AG08395 (cell line): Measurements from ENCODE around the gene LYRM4.
"Not testable (repeated sequence)": the region's sequence is repeated elsewhere in the genome, so short reads cannot be mapped to it uniquely, and the experiment has no call there.

Experiments used
- DNase-seq: peaks from one replicate; pipeline ENCODE4 v3.0.0; 2012; ENCODE audit warnings: mixed read lengths, low spot score

LYRM4 gene

DNA sequence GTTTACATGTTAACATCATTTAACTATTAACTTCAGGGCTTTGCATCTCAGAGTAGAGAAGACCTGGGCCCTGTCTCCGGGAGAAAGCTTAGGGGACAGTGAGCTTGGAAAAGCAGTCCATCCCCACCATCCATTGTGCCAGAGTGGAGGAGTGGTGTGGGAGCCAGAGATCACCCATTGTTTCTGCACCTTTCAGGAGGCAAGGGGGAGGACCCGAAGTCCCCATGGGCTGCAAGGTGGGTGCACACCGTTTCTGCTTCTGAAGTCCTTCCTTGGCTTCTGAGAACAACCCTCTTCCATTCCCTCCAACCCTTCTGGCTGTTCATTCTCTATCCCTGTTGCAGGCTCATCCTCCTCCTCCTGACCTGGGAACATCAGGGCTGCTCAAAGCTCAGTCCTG, 179.6 kb downstream of the LYRM4 start:
- DNase-seq = no peak

DNA sequence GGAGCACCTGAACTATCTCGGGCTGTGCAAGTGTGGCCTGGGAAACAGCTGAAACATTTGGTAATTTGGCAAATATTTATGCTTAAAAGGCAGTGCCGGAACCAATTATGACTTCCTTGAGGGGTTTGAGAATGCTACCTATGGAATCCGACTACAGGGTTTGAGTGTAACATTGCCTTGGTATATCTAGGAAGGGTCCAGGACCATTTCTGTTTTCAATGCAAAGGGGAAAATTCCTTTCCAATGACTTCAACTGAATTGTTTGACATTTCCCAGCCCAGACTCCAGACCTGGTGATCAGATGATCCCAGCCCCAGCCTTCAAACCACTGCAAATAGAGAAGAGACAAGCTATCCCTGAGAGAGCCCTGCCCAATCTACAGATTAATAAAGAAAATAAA, 180.2 kb downstream of the LYRM4 start:
- DNase-seq = no peak

DNA sequence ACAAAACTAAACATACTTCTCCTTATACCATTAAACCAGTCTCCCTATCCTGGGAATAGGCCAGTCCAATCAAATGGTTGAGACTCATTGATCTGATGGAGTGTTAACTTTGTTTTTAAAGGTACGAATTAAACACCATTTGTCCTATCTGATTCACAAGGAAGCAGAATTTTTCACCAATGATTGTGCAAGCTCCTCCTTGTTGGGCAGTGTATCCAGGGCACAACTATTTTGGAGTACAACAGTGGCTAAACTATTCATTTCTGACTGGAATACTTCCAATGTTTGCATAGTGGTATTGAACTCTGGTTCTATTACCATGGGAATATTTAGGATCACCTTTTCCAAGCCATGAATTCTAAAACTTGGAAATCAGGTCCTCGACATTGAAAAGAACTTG, 181.1 kb downstream of the LYRM4 start:
- no peak for DNase-seq

DNA sequence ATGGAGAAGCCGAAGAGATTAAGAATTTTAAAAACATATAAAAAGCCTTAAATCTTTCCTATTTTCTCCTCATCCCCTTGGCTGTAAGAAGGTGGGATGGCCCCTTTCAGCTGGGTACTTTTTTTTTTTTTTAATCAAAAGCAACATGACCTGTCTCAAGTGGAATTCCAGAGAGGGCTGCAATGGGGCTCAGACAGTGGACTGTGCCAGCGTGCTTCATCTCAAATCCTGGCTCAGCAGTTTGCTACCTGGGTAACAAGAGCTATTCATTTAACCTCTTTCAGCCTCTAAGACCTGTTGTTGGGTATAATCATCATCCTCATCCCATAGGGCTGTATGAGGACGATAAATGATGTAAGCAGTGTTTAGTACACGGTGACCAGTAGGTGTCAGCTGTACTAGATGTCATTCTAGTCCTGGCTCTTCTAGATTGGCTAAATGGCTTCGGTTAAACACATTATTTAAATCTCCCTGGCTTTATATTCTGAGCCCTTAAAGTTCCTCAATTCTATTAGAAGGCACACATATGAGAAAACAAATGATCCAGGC, 182.6 kb downstream of the LYRM4 start:
- DNase-seq = no peak

DNA sequence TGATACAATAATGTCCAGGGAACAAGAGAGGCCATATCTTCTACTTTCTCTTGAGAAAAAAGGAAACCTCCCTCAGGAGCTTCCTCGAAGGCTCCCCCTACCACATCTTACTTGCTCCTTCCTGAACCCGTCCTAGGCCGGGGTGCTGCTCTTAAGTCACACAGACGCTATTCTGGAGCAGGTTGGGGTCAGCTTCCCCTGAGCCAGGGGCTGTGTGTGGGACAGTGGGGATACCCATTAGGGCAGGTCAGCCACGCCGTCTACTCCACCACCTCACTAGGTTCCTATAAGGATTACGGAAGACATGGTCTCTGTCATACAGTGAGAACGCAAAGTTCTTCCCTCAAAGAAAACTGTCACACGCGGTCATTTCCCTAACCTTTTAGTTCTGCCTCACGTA, 183.8 kb downstream of the LYRM4 start:
- no peak for DNase-seq

DNA sequence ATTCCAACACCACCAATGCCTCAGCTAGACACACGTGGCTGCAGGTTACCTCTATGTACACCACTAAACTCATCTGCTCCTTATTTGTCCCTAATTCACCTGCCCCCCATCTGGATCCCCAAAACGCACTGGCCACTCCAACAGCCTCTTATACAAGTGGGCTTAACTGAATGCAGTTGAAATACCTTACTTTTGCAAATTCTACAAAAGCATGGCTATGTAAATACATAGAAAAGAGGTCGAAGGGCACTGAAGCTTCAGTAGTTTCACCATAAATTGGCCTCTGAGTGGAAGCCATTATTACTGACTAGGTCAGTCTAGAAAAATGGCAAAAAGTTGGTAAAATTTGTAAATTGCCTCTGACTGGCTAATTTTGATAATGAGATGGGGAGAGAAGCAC, 186.8 kb downstream of the LYRM4 start:
- DNase-seq = no peak

DNA sequence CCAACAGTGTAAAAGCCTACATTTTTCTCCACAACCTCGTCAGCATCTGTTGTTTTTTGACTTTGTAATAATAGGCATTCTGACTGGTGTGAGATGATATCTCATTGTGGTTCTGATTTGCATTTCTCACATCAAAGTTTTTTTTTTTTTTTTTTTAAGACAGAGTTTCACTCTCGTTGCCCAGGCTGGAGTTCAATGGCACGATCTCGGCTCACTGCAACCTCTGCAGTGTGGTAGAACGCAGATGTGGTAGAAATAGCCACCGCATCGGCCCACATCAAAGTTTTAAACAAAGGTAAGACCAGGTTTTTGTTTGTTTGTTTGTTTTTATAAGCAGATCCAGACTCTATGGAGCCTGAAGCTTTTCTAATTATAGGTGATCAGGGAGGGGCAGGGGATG, 188.3 kb downstream of the LYRM4 start:
- no peak for DNase-seq

DNA sequence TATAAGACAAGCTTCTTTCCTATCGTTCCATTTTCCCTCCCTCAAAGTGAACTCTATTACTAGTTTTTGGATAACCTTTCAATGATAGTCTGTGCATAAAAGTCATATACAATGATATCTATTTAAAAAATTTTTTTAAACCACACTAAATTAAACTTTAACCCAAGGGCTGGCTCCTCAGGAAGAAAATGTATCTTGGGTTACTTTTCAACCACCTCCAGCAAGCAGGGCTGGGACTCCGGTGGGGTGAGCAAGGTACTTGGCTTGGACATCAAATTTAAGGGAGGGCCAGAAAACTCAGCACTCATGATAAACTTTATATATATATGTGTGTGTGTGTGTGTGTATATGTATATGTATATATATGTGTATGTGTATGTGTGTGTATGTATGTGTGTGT, 189.5 kb downstream of the LYRM4 start:
- no peak for DNase-seq

DNA sequence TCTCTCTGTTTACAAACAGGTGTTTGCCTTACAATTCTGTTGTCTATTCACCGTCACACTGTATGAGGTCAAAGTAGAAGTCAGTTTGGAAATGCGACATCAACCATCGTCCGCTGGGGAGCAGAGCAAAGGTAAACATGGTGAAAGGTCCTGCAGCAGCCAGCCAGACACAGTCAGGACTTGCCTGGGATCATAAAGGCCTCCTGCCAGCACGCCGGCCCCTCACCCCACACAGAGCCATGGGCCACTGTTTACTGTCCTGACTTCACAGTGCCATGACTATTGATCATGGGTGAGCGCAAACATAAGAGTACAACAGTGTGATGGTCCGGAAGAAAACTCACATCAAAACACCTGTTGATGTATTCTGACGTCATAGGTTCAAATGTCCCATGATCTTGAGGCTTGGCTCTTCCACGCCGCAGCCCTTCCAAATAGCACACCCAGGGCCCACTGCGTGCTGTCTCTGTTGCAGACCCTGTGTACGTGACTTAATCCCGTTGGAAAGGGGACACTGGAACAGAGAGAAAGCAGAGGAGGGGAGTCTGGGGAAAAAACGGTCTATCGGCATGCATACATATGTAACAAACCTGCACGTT, 192.5 kb downstream of the LYRM4 start:
- DNase-seq = no peak

DNA sequence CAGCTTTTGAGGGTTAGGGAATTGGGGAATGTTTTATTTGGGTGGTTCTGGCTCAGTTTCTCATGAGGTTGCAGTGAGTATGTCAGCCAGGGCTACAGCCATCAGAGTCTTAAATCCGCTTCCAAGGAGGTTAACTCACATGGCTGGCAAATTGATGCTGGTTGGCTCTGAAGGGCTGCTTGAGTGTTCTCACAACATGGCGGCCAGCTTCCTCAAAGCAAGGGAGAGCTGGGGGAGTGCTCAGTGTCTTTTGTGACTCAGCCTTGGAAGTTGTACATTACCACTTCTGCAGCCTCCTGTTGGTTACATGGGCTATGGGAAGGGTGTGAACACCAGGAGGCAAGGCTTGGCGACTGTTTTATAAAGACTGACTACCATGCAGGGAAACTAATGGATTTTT, 193.4 kb downstream of the LYRM4 start:
- no peak for DNase-seq

DNA sequence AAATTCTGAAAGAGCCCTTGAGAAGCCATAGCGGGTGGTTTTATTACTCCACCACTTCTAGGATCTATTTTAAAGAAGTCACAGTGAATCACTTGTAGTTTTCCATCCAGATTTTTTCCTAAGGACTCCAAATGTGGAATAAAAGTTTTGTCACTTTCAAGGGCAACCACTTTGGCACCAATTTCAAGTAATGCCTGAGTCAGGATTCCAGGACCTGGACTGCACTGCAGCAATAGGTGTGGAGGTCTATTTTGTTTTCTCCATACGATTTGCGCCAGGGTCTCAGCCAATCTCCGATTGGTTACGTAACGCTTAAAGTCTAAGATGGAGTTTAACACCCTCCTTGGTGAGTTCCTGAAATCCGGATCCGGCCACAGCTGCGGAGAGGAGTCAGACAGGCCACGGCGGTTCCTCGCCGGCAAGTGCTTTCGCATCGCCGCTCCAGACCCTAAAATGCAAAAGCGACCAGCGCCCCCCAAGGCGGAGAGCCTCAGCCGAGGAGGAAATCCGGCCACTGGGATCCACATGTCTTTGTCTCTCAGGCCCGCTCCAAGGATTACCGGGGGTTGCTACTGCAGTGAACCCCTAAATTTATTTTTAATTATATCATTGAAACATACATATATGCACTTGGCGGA, 194.2 kb downstream of the LYRM4 start:
- no peak for DNase-seq

DNA sequence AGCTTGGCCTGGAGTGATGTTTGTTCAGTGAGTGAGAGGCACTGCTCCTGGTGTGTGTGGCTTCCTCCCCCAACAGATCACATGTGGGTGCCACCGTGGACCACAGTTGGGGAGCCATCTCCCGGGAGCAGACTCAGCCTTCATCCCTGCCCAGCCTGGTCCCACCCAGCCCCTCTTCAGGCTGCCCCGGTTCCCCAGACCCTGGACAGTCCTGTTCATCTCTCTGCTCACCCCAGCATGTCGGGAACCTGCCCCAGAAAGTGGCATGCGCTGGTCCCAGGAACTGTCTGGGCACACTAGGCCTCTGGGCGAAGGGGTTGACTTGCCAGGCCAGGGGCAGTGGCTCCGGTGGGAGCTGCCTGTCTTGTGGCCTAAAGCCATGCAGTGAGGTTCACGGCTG, 197.1 kb downstream of the LYRM4 start:
- no peak for DNase-seq

DNA sequence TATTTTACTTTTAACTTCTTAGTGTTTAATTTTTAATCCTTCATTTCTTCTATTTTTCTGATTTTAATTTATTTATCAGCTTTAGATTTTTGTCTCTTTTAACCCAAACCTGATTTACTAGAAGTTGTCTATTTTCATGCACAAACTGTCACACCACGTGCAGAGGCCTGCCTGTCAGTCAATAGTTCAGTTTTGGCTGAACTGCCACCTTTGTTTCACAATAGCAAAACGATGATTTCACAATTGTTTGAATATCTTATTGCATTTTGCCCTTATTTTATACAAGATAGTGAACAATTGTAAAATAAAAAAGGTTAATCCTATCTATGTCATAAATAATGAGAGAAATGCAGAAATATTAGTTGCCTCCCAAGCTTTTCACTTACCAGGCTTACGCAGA, 199.6 kb downstream of the LYRM4 start:
- DNase-seq = no peak

DNA sequence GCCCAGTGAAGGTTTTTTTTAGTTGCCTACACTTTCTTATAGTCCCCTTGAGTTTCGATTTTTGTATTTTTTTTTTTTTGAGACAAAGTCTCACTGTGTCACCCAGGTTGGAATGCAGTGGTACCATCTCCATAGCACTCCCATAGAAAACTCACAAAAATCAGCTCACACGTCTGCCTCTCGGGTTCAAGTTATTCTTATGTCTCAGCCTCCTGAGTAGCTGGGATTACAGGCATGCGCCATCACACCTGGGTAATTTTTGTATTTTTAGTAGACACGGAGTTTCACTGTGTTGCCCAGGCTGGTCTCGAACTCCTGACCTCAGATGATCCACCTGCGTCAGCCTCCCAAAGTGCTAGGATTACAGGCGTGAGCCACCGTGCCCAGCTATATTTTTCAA, 200.3 kb downstream of the LYRM4 start:
- DNase-seq = not testable (repeated sequence)

DNA sequence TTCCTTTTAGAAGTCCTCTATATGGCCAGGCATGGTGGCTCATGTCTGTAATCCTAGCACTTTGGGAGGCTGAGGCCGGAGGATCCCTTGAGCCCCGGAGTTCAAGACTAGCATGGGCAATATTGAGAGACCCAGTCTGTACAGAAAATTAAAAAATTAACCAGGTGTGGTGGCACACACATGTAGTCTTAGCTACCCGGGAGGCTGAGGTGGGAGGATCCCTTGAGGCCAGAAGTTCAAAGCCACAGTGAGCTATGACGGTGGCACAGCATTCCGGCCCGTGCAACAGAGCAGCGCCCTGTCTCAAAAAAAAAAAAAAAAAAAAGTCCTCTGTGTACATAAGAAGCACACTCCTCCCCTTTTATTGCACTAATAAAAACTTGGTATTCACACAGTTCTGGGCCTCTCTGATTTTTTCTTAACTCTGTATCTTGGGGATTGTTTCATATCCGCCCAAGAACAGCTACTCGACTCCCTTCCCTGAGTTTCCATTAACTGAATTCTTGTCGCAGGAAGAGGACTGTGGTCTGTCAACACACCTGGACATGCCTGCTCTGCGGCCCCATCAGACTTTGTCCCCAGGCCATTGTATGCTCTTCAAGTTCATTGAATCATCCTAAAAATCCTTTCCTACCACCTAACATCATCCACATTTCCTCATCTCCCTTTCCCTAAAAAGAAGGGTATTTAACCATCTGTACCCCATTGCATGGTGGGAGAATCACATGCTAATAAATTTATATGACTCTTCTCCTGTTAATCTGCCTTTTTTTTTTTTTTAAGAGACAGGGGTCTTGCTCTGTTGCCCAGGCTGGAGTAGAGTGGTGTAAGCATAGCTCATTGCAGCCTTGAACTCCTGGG, 201.5 kb downstream of the LYRM4 start:
- no peak for DNase-seq
